Gastroesophageal sphincter (tissue), 3 donors: Measurements from ENCODE around the gene C1orf226.

ENCODE experiments used
- CTCF ChIP-seq, 4 experiments: fragments of 200-600 bp in 2 of 4; fragments of 450-650 bp in 2 of 4; sonication (generic) in 1 of 4; IDR thresholded peaks; one replicate each; pipeline ENCODE4 v1.5.1; 2017 to 2019; ENCODE audit warnings: antibody characterized with exemption in 4 of 4, mild to moderate bottlenecking in 2 of 4, moderate library complexity in 2 of 4
- EP300 ChIP-seq: sonication (generic); formaldehyde crosslinking; IDR thresholded peaks from one replicate; pipeline ENCODE4 v1.6.1; 2017; ENCODE audit warnings: antibody characterized with exemption, mild to moderate bottlenecking

- TF ChIP-seq CTCF (IDR thresholded peaks at IDR 0.05), result no peak
- no peak for TF ChIP-seq EP300
Observed at GRCh38 chr1:162380061-162380846, 1.3 kb upstream of the C1orf226 start.
